Skeletal muscle cell (primary cell): ENCODE measurements around the gene REEP6.
"Not testable (repeated sequence)": the region's sequence is repeated elsewhere in the genome, so short reads cannot be mapped to it uniquely, and the experiment has no call there.

Experiments
- DNase-seq: peaks from one replicate; pipeline ENCODE4 v3.0.0-alpha.2; 2010; ENCODE audit warnings: low read depth
- H3K4me3 ChIP-seq: 2 replicates; pipeline ENCODE4 v1.5.1; 2011; ENCODE audit warnings: low read depth, mild to moderate bottlenecking, control low read depth, low read length, moderate library complexity

Gene REEP6

DNA sequence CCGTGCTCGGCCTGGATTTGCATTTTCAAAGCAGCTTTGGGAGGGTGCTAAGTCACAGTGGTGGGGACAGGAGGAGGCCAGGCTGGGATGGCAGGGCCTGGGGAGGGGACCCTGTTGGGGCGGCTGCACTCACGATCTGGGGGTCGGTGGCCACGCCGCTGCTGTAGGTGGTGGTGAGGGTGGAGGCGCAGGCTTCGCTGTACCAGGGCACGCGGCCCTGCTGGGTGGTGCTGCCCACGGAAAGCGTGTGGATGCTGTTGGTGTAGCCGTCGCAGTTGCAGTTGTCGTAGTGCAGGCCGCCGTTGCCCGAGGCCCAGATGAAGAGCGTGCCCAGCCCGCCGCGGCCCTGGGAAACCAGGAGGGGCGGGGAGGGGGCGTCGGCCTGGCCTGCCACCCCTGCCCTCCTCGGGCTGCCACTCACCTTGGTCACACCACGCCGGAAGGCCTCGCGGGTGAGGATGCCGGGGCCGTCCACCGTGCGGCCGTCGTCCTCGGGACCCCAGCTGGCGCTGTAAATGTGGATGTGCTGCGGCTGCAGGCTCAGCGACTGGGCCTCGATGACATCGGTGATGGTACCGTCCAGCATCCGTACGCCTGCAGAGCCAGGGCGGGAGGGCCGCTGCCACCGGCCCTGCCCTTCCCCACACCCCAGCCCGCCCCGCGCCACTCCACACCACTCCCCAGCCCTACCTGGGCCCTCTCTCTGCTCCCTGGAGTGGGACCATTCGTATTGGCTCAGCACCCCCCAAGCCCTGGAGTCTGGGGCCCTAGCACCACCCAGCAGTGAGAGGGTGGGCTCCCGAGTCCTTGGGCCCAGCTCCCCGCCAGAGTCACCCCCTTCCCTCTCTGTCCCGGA is 4.0 kb upstream of the REEP6 start:
- DNase-seq: no peak
- no peak overlapping the region for H3K4me3 ChIP-seq

DNA sequence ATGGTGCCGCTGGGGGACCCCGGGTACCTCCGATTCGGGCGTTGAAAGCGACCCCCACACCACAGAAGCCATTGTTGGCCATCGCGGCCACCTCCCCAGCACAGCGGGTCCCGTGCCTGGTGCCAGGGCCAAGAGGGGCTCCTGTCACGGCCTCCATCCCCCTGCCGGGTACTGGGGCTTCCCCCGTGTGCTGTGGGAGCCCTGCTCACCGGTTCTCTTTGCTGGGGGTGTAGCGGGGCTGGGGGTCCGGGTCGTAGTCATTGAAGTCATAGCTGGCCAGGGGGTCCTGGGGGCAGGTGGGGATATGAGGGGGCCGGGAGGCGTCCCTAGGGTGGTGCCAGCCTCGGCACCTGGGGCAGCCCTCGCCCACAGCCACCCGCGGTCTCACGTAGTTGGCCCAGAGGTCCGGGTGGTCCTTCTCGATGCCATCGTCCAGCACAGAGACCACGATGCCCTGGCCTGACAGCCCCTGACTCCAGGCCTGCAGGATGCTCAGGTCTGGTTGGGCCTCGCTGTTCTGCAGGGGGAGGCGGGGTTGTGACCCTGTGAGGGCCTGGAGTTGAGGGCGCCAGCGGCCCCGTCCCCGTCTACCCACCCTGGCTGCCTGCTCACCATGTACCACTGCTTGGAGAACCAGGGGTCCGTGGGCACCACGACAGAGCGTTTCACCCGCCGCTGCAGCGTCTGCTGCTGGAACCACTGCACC is 3.3 kb upstream of the REEP6 start:
- no peak overlapping the region for H3K4me3 ChIP-seq
- no peak for DNase-seq

DNA sequence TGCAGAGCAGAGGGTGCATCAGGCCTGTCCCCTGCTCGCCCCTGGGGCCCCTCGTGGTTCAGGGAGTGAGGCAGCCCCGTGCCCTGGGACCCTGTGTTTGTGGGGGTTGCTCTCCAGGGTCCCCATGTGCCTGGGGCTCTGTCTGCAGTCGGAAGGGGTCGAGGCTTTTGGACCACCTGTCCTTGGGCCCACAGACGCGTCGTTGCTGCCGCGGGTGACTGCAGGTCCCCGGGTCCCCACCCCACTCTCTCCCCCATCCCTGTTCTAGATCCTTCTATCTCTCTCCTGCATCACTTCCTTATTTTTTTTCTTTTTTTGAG is 2.7 kb upstream of the REEP6 start:
- no peak overlapping the region for H3K4me3 ChIP-seq
- no peak for DNase-seq

DNA sequence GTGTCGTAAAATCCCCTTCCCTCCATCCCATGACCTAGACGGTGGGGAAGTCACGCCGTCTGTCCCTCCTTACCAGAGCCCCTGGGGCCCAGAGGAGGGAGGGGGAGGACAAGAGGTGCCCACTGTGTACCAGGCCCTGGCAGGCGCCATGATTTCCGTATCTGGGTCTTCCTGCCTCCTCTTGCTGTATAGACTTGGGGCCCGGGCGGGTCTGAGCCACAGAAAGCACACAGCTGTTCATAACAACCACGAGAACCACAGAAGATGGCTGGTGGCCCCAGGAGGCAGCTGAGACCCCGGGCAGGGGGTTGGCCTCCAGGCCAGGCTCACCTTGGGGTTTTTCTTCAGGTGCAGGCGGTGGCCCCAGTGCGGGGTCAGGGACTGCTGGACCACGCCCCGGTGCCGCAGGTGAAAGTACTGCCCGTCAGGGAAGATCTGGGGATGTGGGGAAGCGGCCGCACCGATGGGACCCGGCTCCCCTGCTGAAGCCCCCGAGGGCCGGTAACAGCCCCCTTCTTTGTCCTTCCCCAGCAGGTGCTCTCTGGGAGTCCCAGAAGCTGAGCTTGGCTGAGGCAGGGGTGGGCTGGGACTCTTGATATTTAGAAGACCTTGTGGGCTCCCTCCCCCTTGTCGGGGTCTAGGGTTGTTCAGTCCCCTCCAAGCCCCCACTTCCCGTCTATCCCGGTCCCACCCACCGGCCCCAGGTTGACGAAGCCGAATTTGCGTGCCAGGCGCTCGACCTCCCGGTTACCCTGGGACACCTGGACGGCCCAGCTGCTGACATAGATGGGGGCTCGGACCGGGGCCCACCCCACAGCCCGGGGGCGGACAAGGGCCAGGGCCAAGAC is 1.3 kb upstream of the REEP6 start:
- no peak for DNase-seq
- peak overlapping the region; percentile 58 for H3K4me3 ChIP-seq

GRCh38 chr19:1490311-1491113 is 469 bp upstream of the REEP6 start, which contains the start of gene PCSK4:
PCSK4 (minus strand) TSS chr19:1490350; CDS start chr19:1490346, 4 bp downstream.
- peak; percentile 95 for DNase-seq
- peak within 1 kb of the TSS; percentile 61 for H3K4me3 ChIP-seq

DNA sequence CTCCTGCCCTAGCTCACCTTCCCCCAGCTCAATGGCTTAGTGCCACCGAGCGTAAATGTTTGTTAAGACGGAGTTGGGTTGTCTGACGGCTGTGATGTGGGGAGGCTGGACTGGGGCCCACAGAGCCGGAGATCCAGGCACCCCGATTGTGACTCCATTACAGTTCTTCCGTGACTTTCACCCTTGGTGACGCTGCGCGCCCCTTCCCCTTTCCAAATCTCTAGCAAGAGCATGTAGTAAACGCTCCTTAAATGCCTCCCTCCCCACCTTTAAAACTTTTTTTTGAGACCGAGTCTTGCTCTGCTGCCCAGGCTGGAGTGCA is 829 bp downstream of the REEP6 start:
- peak overlapping the region; percentile 61 for H3K4me3 ChIP-seq
- DNase-seq: no peak

- no peak for DNase-seq
- H3K4me3 ChIP-seq: no peak overlapping the region
Measured at GRCh38 chr19:1492474-1493006, 1.6 kb downstream of the REEP6 start.

- no peak for DNase-seq
- H3K4me3 ChIP-seq: no peak overlapping the region
Measured at GRCh38 chr19:1494115-1494815, 3.3 kb downstream of the REEP6 start.

- DNase-seq: no peak
- H3K4me3 ChIP-seq: no peak overlapping the region
Measured at GRCh38 chr19:1495051-1495798, 4.2 kb downstream of the REEP6 start.

- H3K4me3 ChIP-seq: no peak overlapping the region
- no peak for DNase-seq
Measured at GRCh38 chr19:1495799-1496713, 5.1 kb downstream of the REEP6 start.

GRCh38 chr19:1496714-1497577 is 6.0 kb downstream of the REEP6 start:
- no peak overlapping the region for H3K4me3 ChIP-seq

GRCh38 chr19:1497578-1498235 is 6.7 kb downstream of the REEP6 start:
- no peak for DNase-seq
- H3K4me3 ChIP-seq: no peak overlapping the region

More at GRCh38 chr19:1496714-1497577, 6.0 kb downstream of the REEP6 start:
- no peak for DNase-seq

DNA sequence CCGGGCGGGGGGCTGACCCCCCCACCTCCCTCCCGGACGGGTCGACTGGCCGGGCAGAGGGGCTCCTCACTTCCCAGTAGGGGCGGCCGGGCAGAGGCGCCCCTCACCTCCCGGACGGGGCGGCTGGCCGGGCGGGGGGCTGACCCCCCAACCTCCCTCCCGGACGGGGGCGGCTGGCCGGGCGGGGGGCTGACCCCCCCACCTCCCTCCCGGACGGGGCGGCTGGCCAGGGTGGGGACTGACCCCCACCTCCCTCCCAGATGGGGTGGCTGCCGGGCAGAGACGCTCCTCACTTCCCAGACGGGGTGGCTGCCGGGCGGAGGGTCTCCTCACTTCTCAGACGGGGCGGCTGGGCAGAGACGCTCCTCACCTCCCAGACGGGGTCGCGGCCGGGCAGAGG is 8.2 kb downstream of the REEP6 start:
- H3K4me3 ChIP-seq, DNase-seq: not testable (repeated sequence)

DNA sequence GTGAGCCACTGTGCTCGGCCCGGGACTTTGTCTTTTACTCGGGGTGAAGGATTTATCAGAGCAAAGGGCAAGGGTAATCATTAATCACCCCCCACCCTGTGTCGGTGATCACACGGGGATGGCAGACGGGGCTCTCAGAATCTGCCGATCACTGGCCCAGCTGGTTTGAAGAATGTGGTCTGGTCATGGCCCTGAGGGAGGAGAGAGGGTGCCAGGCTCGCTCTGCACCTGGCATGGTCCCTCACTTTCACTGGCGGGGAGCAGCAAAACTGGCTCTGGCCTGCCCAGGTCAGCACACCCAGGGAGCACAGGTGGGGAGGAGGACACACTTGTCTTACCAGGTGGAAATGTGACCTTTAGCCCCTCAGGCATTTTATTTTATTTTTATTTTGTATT is 10.2 kb downstream of the REEP6 start:
- DNase-seq: no peak
- no peak overlapping the region for H3K4me3 ChIP-seq

DNA sequence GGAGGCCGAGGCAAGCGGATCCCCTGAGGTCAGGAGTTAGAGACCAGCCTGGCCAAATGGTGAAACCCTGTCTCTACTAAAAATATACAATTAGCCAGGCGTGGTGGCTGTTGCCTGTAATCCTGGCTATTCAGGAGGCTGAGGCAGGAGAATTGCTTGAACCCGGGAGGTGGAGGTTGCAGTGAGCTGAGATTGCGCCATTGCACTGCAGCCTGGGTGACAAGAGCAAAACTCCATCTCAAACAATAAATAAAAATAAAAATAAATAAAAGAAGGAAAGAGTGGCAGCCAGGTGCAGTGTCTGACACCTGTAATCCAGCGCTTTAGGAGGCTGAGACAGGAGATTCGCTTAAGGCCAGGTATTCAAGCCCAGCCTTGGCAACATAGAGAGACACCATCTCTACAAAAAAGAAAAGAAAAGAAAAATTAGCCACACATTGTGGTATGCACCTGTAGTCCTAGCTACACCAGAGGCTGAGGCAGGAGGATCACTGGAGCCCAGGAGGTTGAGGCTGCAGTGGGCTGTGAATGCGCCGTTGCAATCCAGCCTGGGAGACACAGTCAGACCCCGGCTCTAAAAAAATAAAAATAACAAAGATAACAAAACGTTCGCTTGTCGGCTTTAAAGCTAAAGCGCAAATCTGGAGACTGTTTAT is 11.6 kb downstream of the REEP6 start:
- no peak for DNase-seq
- H3K4me3 ChIP-seq: no peak overlapping the region
